Measurements from ENCODE around the gene RNU6-1. TPM values are rescaled to one million over a fixed set of nuclear protein-coding genes. Genes with fewer than 3 reads are reported as not detected.

RNU6-1 gene
- total and polyA plus RNA-seq, 7 donors: not detected

GRCh38 chr15:67870868-67871408 lies 31.1 kb upstream of the RNU6-1 start:
- H3K36me3 ChIP-seq: no peaks in the 10 kb centered on the region
- no peaks in the 10 kb centered on the region for H3K4me1 ChIP-seq
- H3K4me3 ChIP-seq: no peak overlapping the region
- intact Hi-C loops (cut with DNase I): no loop called here
- H3K9me3 ChIP-seq: no peaks in the 10 kb centered on the region
- H3K27ac ChIP-seq: no peak overlapping the region
- DNase-seq: no peak
- no peak for TF ChIP-seq POLR2AphosphoS5 (IDR thresholded peaks at IDR 0.05)
- TF ChIP-seq EP300 (IDR thresholded peaks at IDR 0.05): no peak
- no peak for TF ChIP-seq POLR2A (IDR thresholded peaks at IDR 0.05)
- no peak for TF ChIP-seq CTCF (IDR thresholded peaks at IDR 0.05)
- H3K27me3 ChIP-seq: no peaks in the 10 kb centered on the region

DNA sequence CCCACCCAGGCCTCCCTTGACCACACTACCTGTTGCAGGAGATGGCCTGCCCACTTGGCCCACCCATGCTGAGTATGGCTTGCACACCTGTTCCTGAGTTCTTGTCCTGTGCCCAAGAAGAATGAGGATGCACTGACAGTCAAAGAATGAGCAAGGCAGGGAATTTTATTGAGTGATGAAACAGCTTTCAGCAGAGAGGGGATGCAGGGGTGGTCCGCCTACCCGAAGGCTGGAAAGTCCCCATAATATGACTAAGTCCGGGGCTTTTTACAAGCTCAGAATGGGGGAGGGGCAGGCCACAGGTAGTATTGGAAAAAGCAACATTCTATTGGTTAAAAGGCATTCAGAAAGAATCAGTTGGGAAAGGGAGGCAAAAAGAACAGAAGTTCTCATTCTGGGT lies 29.9 kb upstream of the RNU6-1 start:
- intact Hi-C loops (cut with DNase I): no loop called here
- TF ChIP-seq EP300 (IDR thresholded peaks at IDR 0.05) (no peak), POLR2AphosphoS5 (IDR thresholded peaks at IDR 0.05) (no peak), POLR2A (IDR thresholded peaks at IDR 0.05) (no peak), CTCF (IDR thresholded peaks at IDR 0.05) (no peak)
- no peaks in the 10 kb centered on the region for H3K9me3 ChIP-seq
- no peaks in the 10 kb centered on the region for H3K36me3 ChIP-seq
- DNase-seq: no peak
- H3K27ac ChIP-seq: no peak overlapping the region
- peaks cover 0 to 9% (median 2%) of the 10 kb centered on the region in 4 donors for H3K4me1 ChIP-seq
- no peaks in the 10 kb centered on the region for H3K27me3 ChIP-seq
- WGBS, 2 donors: 87 to 88% methylated on average over 3 of the region's 3 CpGs
- no peak overlapping the region for H3K4me3 ChIP-seq

DNA sequence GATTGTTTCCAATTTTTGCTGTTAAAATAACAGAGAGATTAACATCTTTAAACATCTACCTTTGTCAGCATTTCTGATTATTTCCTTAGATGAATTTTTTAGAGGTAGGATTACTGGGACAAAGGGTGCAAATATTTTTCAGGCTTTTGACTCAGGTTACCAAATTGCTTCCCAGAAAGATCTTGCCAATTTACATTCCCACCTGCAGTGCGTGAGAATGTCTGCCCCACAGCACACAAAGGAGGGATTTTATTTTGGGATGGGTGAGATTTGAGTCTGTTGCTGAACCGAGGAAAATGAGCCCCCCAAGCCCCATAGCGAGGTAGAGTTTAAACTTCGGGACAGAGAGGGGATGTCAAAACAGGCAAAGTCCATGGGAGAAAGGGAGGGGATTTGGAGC lies 25.9 kb upstream of the RNU6-1 start:
- peaks cover 0 to 24% (median 8%) of the 10 kb centered on the region in 4 donors for H3K4me1 ChIP-seq
- no peaks in the 10 kb centered on the region for H3K36me3 ChIP-seq
- intact Hi-C loops (cut with DNase I): no loop called here
- no peaks in the 10 kb centered on the region for H3K27me3 ChIP-seq
- no peaks in the 10 kb centered on the region for H3K9me3 ChIP-seq
- H3K4me3 ChIP-seq: no peak overlapping the region
- TF ChIP-seq POLR2AphosphoS5 (IDR thresholded peaks at IDR 0.05) (no peak), EP300 (IDR thresholded peaks at IDR 0.05) (no peak), POLR2A (IDR thresholded peaks at IDR 0.05) (no peak), CTCF (IDR thresholded peaks at IDR 0.05) (no peak)
- WGBS, 2 donors: 89 to 93% methylated on average over 4 of the region's 4 CpGs
- no peak overlapping the region for H3K27ac ChIP-seq
- no peak for DNase-seq

DNA sequence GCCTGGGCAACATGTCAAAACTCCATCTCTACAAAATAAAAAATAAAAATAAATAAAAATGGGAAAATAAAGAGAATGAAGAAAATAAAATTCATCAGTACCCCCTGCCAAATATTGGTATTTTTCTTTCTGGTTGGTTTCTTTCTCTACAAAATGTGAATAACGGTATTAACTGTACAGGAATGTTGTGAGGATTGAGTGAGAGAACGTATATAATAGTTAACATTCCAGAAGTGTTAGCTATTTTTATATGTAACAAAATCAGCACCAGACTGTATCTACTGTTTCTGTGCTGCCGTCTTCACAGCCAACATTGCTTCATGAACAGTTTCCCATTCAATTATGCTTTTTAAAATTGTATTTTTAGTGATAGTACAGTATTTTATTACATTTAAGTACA lies 25.5 kb upstream of the RNU6-1 start:
- peak overlapping the region in 1 of 4 donors; percentile 8 for H3K27ac ChIP-seq
- TF ChIP-seq CTCF (IDR thresholded peaks at IDR 0.05) (no peak), EP300 (IDR thresholded peaks at IDR 0.05) (no peak), POLR2AphosphoS5 (IDR thresholded peaks at IDR 0.05) (no peak), POLR2A (IDR thresholded peaks at IDR 0.05) (no peak)
- H3K4me3 ChIP-seq: no peak overlapping the region
- H3K36me3 ChIP-seq: no peaks in the 10 kb centered on the region
- DNase-seq: no peak
- H3K27me3 ChIP-seq: no peaks in the 10 kb centered on the region
- H3K9me3 ChIP-seq: no peaks in the 10 kb centered on the region
- intact Hi-C loops (cut with DNase I): no loop called here
- H3K4me1 ChIP-seq: peaks cover 0 to 24% (median 8%) of the 10 kb centered on the region in 4 donors
- WGBS, 2 donors: 79 to 84% methylated on average over 3 of the region's 3 CpGs

DNA sequence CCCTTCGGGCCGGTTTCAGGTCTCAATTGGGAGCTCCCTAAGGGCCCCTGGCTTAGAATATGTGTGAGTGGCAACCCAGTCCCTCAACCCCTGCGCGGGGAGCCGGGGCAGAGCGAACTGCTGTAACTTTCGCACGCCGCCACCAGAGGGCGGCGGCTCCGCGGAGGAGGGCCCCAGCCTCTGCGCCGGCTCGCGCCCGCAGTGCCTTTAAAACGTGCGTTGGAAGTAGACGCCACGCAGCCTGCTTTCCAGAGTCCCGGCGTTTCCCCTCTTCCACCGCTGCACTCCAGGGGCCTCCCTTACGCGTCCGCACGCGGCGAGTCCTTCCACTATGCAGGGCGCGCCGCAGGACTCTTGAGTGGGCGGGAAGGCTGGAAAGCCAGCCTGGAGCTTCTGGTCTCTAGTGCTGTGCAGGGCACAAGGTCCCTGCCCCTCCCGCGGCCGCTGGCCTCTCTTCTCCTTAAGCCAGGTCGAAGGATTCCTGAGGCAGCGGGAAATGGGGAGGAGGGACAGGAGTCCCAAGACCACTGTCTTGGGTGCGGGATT lies 23.7 kb upstream of the RNU6-1 start:
- Histone ChIP-seq H3K9me3 (no peaks in the 10 kb centered on the region), H3K4me1 (peaks cover 0 to 24% (median 8%) of the 10 kb centered on the region in 4 donors), H3K27me3 (no peaks in the 10 kb centered on the region), H3K36me3 (no peaks in the 10 kb centered on the region), H3K4me3 (peak overlapping the region; percentile 22 to 47 (median 40)), H3K27ac (peak overlapping the region; percentile 66 to 82 (median 74))
- peak; percentile 92 for DNase-seq
- peak; percentile 89 to 95 (median 91) for TF ChIP-seq CTCF (IDR thresholded peaks at IDR 0.05)
- TF ChIP-seq EP300 (IDR thresholded peaks at IDR 0.05): no peak
- TF ChIP-seq POLR2AphosphoS5 (IDR thresholded peaks at IDR 0.05): peak in 3 of 4 donors; percentile 31 to 57 (median 42)
- 1 to 4% methylated on average over 41 of the region's 41 CpGs for WGBS, 2 donors
- intact Hi-C loops (cut with DNase I): loop anchor here (2.0 to 5.0 kb wide), 4 partner anchors 54 to 347 kb away; partner anchors contain the start of gene PIAS1

All from sigmoid colon (tissue), 7 donors.